Suprapubic skin (tissue), 4 donors: Measurements from ENCODE around the gene TCEAL3. TPM values are rescaled to one million over a fixed set of nuclear protein-coding genes. Genes with fewer than 3 reads are reported as not detected.
A peak's percentile ranks its signal among the peaks of the same experiment; 100 is the strongest.

ENCODE experiments used
- DNase-seq, 2 donors: peaks; one replicate each; pipeline ENCODE4 v3.0.0-alpha.2; 2019; ENCODE audit warnings: low spot score in 2 of 2
- H3K27ac ChIP-seq: fragments of 200-600 bp; sonication (generic); one replicate; pipeline ENCODE4 v1.5.1; 2019
- H3K27me3 ChIP-seq: fragments of 200-600 bp; sonication (generic); one replicate; pipeline ENCODE4 v1.5.1; 2019
- H3K36me3 ChIP-seq: fragments of 200-600 bp; sonication (generic); one replicate; pipeline ENCODE4 v1.5.1; 2019
- H3K4me1 ChIP-seq: fragments of 200-600 bp; sonication (generic); one replicate; pipeline ENCODE4 v1.5.1; 2019
- H3K4me3 ChIP-seq: fragments of 200-600 bp; sonication (generic); one replicate; pipeline ENCODE4 v1.5.1; 2019; ENCODE audit warnings: mild to moderate bottlenecking
- H3K9me3 ChIP-seq: fragments of 200-600 bp; sonication (generic); one replicate; pipeline ENCODE4 v1.5.1; 2019
- CTCF ChIP-seq, 2 donors: fragments of 200-600 bp in 1 of 2; fragments of 450-650 bp in 1 of 2; sonication (generic) in 1 of 2; IDR thresholded peaks; one replicate each; pipeline ENCODE4 v1.5.1; 2016 to 2019; ENCODE audit warnings: antibody characterized with exemption in 2 of 2, mild to moderate bottlenecking in 1 of 2, moderate library complexity in 1 of 2
- EP300 ChIP-seq: sonication (generic); formaldehyde crosslinking; IDR thresholded peaks from one replicate; pipeline ENCODE4 v1.6.1; 2017; ENCODE audit warnings: antibody characterized with exemption
- POLR2A ChIP-seq, 2 donors: fragments of 450-650 bp; IDR thresholded peaks; one replicate each; pipeline ENCODE4 v1.6.1; 2017; ENCODE audit warnings: antibody characterized with exemption in 2 of 2, mild to moderate bottlenecking in 2 of 2, moderate library complexity in 2 of 2
- POLR2AphosphoS5 ChIP-seq, 3 donors: sonication (generic); formaldehyde crosslinking; IDR thresholded peaks; one replicate each; pipeline ENCODE4 v1.6.1; 2017; ENCODE audit warnings: antibody characterized with exemption in 3 of 3
- WGBS: methylation state at CpG from one replicate; pipeline ENCODE4 v1.1.5; 2018; 5-methylcytosine and 5-hydroxymethylcytosine counted together
- total RNA-seq, 4 donors: library from RNA; depleted of rRNA; stranded (reverse); fragments of >200 nt; gene quantifications; one replicate each; pipeline ENCODE4 v1.1.0, GENCODE V29; 2016

TCEAL3 gene
- total RNA-seq, 4 donors from 2014 or later: 9.2 to 18.3 (median 13.8) TPM

- Histone ChIP-seq H3K27ac (peak within 1 kb of the TSS; percentile 94), H3K36me3 (no peaks in the 10 kb centered on the region), H3K27me3 (no peaks in the 10 kb centered on the region), H3K9me3 (no peaks in the 10 kb centered on the region), H3K4me3 (peak within 1 kb of the TSS; percentile 65), H3K4me1 (peaks cover 10% of the 10 kb centered on the region)
- TF ChIP-seq EP300 (no peak), POLR2AphosphoS5 (IDR thresholded peaks at IDR 0.05) (no peak), CTCF (IDR thresholded peaks at IDR 0.05) (no peak), POLR2A (IDR thresholded peaks at IDR 0.05) (no peak)
- 22% methylated on average over 32 of the region's 32 CpGs for WGBS
- DNase-seq: peak; percentile 73 to 75
These were observed 20.9 kb downstream of the TCEAL3 start, which contains the start of gene TCEAL1 for GRCh38 chrX:103628386-103629317. Gene TCEAL1 (plus strand): TSS chrX:103628975. CDS start chrX:103629917, 942 bp downstream.

GRCh38 chrX:103629318-103630170 lies 21.8 kb downstream of the TCEAL3 start:
- DNase-seq: peak; percentile 74 to 82
- 24% methylated on average over 41 of the region's 49 CpGs for WGBS

GRCh38 chrX:103630171-103630511 lies 22.4 kb downstream of the TCEAL3 start:
- H3K27me3 ChIP-seq: no peaks in the 10 kb centered on the region
- no peaks in the 10 kb centered on the region for H3K9me3 ChIP-seq
- no peak for DNase-seq
- no peak for TF ChIP-seq CTCF (IDR thresholded peaks at IDR 0.05)
- no peak for TF ChIP-seq EP300
- no peak for TF ChIP-seq POLR2AphosphoS5 (IDR thresholded peaks at IDR 0.05)
- TF ChIP-seq POLR2A (IDR thresholded peaks at IDR 0.05): no peak
- H3K27ac ChIP-seq: peak overlapping the region; percentile 94
- no peaks in the 10 kb centered on the region for H3K36me3 ChIP-seq
- peaks cover 10% of the 10 kb centered on the region for H3K4me1 ChIP-seq
- peak overlapping the region; percentile 65 for H3K4me3 ChIP-seq
- 34% methylated on average over 6 of the region's 6 CpGs for WGBS

More at GRCh38 chrX:103629318-103630170, 21.8 kb downstream of the TCEAL3 start:
- Histone ChIP-seq H3K27me3 (no peaks in the 10 kb centered on the region), H3K9me3 (no peaks in the 10 kb centered on the region), H3K4me3 (peak overlapping the region; percentile 65), H3K4me1 (peaks cover 10% of the 10 kb centered on the region), H3K27ac (peak overlapping the region; percentile 94), H3K36me3 (no peaks in the 10 kb centered on the region)
- no peak for TF ChIP-seq EP300
- no peak for TF ChIP-seq POLR2AphosphoS5 (IDR thresholded peaks at IDR 0.05)
- TF ChIP-seq POLR2A (IDR thresholded peaks at IDR 0.05): peak; percentile 10 to 51
- peak in 1 of 2 donors; percentile 25 for TF ChIP-seq CTCF (IDR thresholded peaks at IDR 0.05)

- H3K9me3 ChIP-seq: no peaks in the 10 kb centered on the region
- DNase-seq: no peak
- WGBS: 75% methylated on average over 5 of the region's 5 CpGs
- H3K36me3 ChIP-seq: no peaks in the 10 kb centered on the region
- no peak for TF ChIP-seq EP300
- no peak for TF ChIP-seq CTCF (IDR thresholded peaks at IDR 0.05)
- TF ChIP-seq POLR2A (IDR thresholded peaks at IDR 0.05): no peak
- TF ChIP-seq POLR2AphosphoS5 (IDR thresholded peaks at IDR 0.05): no peak
- no peak overlapping the region for H3K4me3 ChIP-seq
- no peaks in the 10 kb centered on the region for H3K27me3 ChIP-seq
- peaks cover 10% of the 10 kb centered on the region for H3K4me1 ChIP-seq
- no peak overlapping the region for H3K27ac ChIP-seq
These were observed 23.4 kb downstream of the TCEAL3 start for GRCh38 chrX:103631145-103631544.
